ENCODE results near the gene C14orf93. TPM values are rescaled to one million over a fixed set of nuclear protein-coding genes. Genes with fewer than 3 reads are reported as not detected.

Gene C14orf93
- polyA plus RNA-seq, 2 of the 4 experiments (the other 2 are of a cell fraction) = 6.8 to 9.7 TPM

DNA sequence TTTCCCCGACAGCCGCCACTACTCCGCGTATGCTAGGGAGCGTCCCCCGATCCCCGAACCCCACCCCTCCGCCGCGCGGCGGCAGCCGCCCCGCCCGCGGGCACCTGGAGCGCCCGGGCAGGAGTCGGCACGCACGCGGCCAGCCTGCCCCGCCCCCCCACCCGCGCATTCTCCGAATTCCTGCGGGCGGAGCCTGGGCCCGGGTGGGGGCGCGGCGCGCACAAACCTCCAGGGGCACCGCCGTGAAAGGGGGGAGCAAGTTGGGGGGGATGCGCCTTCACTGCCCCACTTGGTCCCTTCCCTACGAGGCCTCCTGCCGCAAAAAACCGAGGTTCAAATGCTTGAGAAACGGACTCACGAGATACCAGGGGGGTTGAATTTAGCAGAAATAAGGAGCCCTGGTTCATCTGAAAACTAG lies 29.3 kb downstream of the C14orf93 start:
- no peak for TF ChIP-seq FOXS1 (CRISPR knock-in tag; IDR thresholded peaks at IDR 0.05)
- TF ChIP-seq HOXB5 (CRISPR knock-in tag; IDR thresholded peaks at IDR 0.05) = no peak
- TF ChIP-seq SMC3 (IDR thresholded peaks at IDR 0.05) = 0 out of 3 replicates have a peak, but pooled peaks have one; percentile 13
- no peak for TF ChIP-seq CBX2 (IDR thresholded peaks at IDR 0.05; ENCODE audit: borderline replicate concordance, low read depth)
- no peak for TF ChIP-seq TP53 (CRISPR knock-in tag; IDR thresholded peaks at IDR 0.05)
- peak; percentile 36 to 75; a peak in 3 of 5 replicates for TF ChIP-seq JUN (IDR thresholded peaks at IDR 0.05)
- TF ChIP-seq, protein P1, sequence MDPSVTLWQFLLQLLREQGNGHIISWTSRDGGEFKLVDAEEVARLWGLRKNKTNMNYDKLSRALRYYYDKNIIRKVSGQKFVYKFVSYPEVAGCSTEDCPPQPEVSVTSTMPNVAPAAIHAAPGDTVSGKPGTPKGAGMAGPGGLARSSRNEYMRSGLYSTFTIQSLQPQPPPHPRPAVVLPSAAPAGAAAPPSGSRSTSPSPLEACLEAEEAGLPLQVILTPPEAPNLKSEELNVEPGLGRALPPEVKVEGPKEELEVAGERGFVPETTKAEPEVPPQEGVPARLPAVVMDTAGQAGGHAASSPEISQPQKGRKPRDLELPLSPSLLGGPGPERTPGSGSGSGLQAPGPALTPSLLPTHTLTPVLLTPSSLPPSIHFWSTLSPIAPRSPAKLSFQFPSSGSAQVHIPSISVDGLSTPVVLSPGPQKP (IDR thresholded peaks at IDR 0.05; ENCODE audit: low read depth, low read length) = no peak
- no peak for TF ChIP-seq RNF2 (IDR thresholded peaks at IDR 0.05; ENCODE audit: borderline replicate concordance, low read depth)
- TF ChIP-seq MYC (IDR thresholded peaks at IDR 0.05; ENCODE audit: borderline replicate concordance, low read length) = 0 out of 2 replicates have a peak, but pooled peaks have one; percentile 14
- TF ChIP-seq, protein P2, sequence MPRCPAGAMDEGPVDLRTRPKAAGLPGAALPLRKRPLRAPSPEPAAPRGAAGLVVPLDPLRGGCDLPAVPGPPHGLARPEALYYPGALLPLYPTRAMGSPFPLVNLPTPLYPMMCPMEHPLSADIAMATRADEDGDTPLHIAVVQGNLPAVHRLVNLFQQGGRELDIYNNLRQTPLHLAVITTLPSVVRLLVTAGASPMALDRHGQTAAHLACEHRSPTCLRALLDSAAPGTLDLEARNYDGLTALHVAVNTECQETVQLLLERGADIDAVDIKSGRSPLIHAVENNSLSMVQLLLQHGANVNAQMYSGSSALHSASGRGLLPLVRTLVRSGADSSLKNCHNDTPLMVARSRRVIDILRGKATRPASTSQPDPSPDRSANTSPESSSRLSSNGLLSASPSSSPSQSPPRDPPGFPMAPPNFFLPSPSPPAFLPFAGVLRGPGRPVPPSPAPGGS (IDR thresholded peaks at IDR 0.05) = peak; percentile 60; the same call in 1 of the 3 replicates
- TF ChIP-seq, protein P3, sequence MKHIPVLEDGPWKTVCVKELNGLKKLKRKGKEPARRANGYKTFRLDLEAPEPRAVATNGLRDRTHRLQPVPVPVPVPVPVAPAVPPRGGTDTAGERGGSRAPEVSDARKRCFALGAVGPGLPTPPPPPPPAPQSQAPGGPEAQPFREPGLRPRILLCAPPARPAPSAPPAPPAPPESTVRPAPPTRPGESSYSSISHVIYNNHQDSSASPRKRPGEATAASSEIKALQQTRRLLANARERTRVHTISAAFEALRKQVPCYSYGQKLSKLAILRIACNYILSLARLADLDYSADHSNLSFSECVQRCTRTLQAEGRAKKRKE (CRISPR knock-in tag; IDR thresholded peaks at IDR 0.05; ENCODE audit: low read depth) = no peak
- TF ChIP-seq ESRRA (IDR thresholded peaks at IDR 0.05; ENCODE audit: borderline replicate concordance, low read length) = no peak
- no peak for TF ChIP-seq KDM5A (IDR thresholded peaks at IDR 0.05)
- TF ChIP-seq EP300 (IDR thresholded peaks at IDR 0.05) = peak in 1 of 2 experiments; percentile 59; a peak in 2 of 5 replicates
- TF ChIP-seq, protein P4, sequence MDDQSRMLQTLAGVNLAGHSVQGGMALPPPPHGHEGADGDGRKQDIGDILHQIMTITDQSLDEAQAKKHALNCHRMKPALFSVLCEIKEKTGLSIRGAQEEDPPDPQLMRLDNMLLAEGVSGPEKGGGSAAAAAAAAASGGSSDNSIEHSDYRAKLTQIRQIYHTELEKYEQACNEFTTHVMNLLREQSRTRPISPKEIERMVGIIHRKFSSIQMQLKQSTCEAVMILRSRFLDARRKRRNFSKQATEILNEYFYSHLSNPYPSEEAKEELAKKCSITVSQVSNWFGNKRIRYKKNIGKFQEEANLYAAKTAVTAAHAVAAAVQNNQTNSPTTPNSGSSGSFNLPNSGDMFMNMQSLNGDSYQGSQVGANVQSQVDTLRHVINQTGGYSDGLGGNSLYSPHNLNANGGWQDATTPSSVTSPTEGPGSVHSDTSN (IDR thresholded peaks at IDR 0.05) = no peak
- TF ChIP-seq, protein P5, sequence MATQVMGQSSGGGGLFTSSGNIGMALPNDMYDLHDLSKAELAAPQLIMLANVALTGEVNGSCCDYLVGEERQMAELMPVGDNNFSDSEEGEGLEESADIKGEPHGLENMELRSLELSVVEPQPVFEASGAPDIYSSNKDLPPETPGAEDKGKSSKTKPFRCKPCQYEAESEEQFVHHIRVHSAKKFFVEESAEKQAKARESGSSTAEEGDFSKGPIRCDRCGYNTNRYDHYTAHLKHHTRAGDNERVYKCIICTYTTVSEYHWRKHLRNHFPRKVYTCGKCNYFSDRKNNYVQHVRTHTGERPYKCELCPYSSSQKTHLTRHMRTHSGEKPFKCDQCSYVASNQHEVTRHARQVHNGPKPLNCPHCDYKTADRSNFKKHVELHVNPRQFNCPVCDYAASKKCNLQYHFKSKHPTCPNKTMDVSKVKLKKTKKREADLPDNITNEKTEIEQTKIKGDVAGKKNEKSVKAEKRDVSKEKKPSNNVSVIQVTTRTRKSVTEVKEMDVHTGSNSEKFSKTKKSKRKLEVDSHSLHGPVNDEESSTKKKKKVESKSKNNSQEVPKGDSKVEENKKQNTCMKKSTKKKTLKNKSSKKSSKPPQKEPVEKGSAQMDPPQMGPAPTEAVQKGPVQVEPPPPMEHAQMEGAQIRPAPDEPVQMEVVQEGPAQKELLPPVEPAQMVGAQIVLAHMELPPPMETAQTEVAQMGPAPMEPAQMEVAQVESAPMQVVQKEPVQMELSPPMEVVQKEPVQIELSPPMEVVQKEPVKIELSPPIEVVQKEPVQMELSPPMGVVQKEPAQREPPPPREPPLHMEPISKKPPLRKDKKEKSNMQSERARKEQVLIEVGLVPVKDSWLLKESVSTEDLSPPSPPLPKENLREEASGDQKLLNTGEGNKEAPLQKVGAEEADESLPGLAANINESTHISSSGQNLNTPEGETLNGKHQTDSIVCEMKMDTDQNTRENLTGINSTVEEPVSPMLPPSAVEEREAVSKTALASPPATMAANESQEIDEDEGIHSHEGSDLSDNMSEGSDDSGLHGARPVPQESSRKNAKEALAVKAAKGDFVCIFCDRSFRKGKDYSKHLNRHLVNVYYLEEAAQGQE (IDR thresholded peaks at IDR 0.05) = no peak
- no peak for TF ChIP-seq POLR2A (IDR thresholded peaks at IDR 0.05; ENCODE audit: low read length)
- no peak for TF ChIP-seq CBX8 (IDR thresholded peaks at IDR 0.05)
- no peak for TF ChIP-seq RARB (CRISPR knock-in tag; IDR thresholded peaks at IDR 0.05)
- no peak for TF ChIP-seq HEYL (CRISPR knock-in tag; IDR thresholded peaks at IDR 0.05)
- TF ChIP-seq, protein P6, sequence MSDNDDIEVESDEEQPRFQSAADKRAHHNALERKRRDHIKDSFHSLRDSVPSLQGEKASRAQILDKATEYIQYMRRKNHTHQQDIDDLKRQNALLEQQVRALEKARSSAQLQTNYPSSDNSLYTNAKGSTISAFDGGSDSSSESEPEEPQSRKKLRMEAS (IDR thresholded peaks at IDR 0.05) = peak; percentile 60
- no peak for TF ChIP-seq GATA3 (IDR thresholded peaks at IDR 0.05; ENCODE audit: borderline replicate concordance)
- TF ChIP-seq BHLHE40 (IDR thresholded peaks at IDR 0.05; ENCODE audit: low read depth, low read length) = no peak
- TF ChIP-seq RAD21 (conservative IDR thresholded peaks at IDR 0.05 in 1 of 2, IDR thresholded peaks at IDR 0.05 in 1 of 2) = no peak
- no peak for TF ChIP-seq KDM1A (IDR thresholded peaks at IDR 0.05; ENCODE audit: low read depth)
- WGBS (ENCODE audit: missing lambda C conversion rate) = 3% methylated on average over 7 of the region's 41 CpGs
- H3K9me3 ChIP-seq = no peaks in the 10 kb centered on the region
- peaks cover 46% of the 10 kb centered on the region for H3K4me1 ChIP-seq
- ChIA-PET CTCF (interaction anchor here (0.6 to 34.0 kb wide), 10 partner anchors 9 to 128 kb away, joined by 3 to 1206 read pairs (median 67); partner anchors contain the start of genes AJUBA, CDH24, HAUS4 and PRMT5), POLR2A (interaction anchor here (1.5 to 2.0 kb wide), 2 partner anchors 24 to 52 kb away, joined by 3 to 14 read pairs; partner anchors contain the start of genes HAUS4 and PRMT5)
- peak overlapping the region; percentile 89 for H3K4me3 ChIP-seq
- ATAC-seq = peak; percentile 4 to 15; a peak in 4 of 6 replicates
- FAIRE-seq = no peak
- peak; percentile 54 to 58 for DNase-seq (ENCODE audit: low read depth in 1 of 2, low spot score in 1 of 2)
- peak overlapping the region; percentile 98 to 100 for H3K27ac ChIP-seq
- peak overlapping the region; percentile 96 for H3K4me2 ChIP-seq

All from A549 (cell line).